GM13976 (cell line): ENCODE measurements around the gene NAPB.

Experiments
- DNase-seq: peaks from one replicate; pipeline ENCODE4 v3.0.0; 2012; ENCODE audit warnings: low spot score
- CTCF ChIP-seq: IDR thresholded peaks from 2 replicates; pipeline ENCODE4 v1.5.1; 2012; ENCODE audit warnings: borderline replicate concordance, mild to moderate bottlenecking; ENCODE audit not compliant: insufficient read depth; ENCODE audit errors: extremely low read depth, missing control alignments, control extremely low read depth
- in situ Hi-C: fragments of 300-500 bp; cut with MboI; formaldehyde crosslinking; loops from one replicate; pipeline ENCODE4 v1.12.0; 2022; ENCODE audit warnings: low sequenced_read_pairs, mixed read lengths, inconsistent platforms; ENCODE audit not compliant: unreplicated experiment

NAPB gene

GRCh38 chr20:23361119-23361475 is 60.2 kb downstream of the NAPB start:
- in situ Hi-C loops = no loop called here
- no peak for DNase-seq
- TF ChIP-seq CTCF = no peak

DNA sequence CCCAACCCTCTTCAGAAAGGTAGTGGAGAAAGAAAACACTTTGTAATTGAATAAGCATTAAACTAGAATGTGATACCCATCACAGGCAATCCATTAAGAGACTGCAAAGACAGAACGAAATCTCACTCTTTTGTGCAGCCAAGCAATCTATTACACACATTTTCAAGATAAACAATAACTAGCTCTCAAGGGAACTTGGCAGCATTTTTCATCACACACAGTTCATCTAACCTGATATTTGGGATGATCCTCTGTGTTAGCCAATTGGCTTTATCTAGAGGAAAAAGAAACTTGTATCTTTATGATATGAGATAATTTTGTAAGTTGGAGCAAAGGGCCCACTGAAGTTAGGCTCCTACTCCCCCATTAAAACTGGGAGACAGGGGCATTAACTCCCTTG is 60.8 kb downstream of the NAPB start:
- no peak for TF ChIP-seq CTCF
- in situ Hi-C loops = no loop called here
- no peak for DNase-seq

- no peak for DNase-seq
- no peak for TF ChIP-seq CTCF
- in situ Hi-C loops = no loop called here
Observed at GRCh38 chr20:23358923-23359593, 62.2 kb downstream of the NAPB start.

- no peak for DNase-seq
- TF ChIP-seq CTCF = no peak
- in situ Hi-C loops = no loop called here
Observed at GRCh38 chr20:23358563-23358906, 62.8 kb downstream of the NAPB start.

DNA sequence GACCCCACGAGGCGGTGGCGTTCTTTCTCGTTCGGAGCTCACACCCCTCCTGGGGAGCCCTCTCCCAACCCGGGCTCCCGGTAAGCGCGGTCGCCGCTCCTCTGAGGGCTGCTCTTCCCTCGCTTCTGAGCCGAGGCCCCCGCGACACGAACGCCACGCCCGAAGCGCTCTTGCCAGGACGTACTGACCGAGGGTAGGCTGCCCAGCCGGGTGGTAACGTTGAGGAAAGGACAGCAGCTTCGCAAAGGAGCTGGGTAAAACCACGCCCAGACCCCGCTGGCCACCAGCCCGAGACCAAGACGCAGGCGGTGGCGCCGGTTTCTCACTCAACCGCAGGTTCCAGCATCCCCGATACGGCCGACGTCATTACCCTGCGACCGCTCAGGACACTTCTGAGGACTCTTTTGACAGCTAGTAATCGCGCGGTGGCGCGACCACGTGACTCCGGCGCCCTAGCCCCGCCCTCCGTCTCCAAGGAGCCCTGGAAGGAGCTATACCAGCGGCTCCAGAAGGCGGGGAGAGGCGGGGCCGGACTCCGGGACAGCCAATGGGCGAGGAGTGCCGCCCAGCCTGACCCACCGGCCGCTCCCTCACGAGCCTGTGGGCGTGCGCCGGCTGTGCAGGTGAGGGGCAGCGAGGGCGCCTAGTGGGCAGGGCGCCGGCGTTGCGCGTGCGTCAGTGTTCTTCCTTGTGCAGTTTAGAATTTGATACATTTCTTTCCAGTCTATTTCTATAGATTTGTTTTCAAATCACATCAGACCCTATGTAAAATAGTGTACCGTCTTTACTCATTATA is 63.3 kb downstream of the NAPB start:
- in situ Hi-C loops = no loop called here
- peak; percentile 94 for DNase-seq
- peak; percentile 4 for TF ChIP-seq CTCF

DNA sequence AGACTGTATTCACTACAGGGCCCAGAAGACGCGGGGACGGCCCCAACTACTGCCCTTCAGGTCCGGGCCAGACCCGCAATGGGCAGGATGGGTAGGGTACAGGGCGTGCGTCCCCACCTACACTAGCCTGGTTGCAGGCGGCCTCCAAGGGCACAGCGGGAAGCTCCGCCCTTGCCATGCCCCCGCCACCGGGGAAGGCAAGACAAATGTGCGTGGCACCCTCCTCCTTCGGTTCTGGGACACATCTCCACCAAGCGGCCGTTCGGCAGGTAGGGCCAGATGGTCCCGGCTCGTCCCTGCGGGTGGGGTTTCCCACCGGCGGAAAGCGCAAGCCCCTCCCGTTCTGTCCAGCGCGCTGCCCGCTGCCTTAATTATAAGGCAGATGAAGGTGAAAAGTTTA is 65.1 kb downstream of the NAPB start:
- no peak for DNase-seq
- in situ Hi-C loops = no loop called here
- TF ChIP-seq CTCF = no peak
